H9 (cell line): ENCODE results near the gene C15orf61. TPM values are rescaled to one million over a fixed set of nuclear protein-coding genes. Genes with fewer than 3 reads are reported as not detected.

Experiments
- DNase-seq: peaks from one replicate; pipeline ENCODE4 v3.0.0-alpha.2; 2017
- H2AFZ ChIP-seq: one replicate; pipeline ENCODE4 v1.6.1; 2013; ENCODE audit warnings: mild to moderate bottlenecking, low read length, control low read depth, moderate library complexity
- H2AK5ac ChIP-seq: 2 replicates; pipeline ENCODE4 v1.6.1; 2013; ENCODE audit warnings: low read length, control low read depth, mixed read lengths; ENCODE audit not compliant: insufficient read length
- H2BK120ac ChIP-seq: one replicate; pipeline ENCODE4 v1.6.1; 2013; ENCODE audit warnings: low read depth, mild to moderate bottlenecking, low read length, control low read depth, inconsistent platforms; ENCODE audit not compliant: poor library complexity, severe bottlenecking
- H2BK12ac ChIP-seq: 2 replicates; pipeline ENCODE4 v1.6.1; 2013; ENCODE audit warnings: low read length, control low read depth, mixed read lengths, low read depth; ENCODE audit not compliant: insufficient read length
- H2BK15ac ChIP-seq: 2 replicates; pipeline ENCODE4 v1.6.1; 2013; ENCODE audit warnings: low read depth, low read length, control low read depth
- H2BK20ac ChIP-seq: one replicate; pipeline ENCODE4 v1.6.1; 2013; ENCODE audit warnings: low read depth, mild to moderate bottlenecking, low read length, control low read depth, inconsistent platforms; ENCODE audit not compliant: poor library complexity, severe bottlenecking
- H2BK5ac ChIP-seq: 2 replicates; pipeline ENCODE4 v1.6.1; 2013; ENCODE audit warnings: low read length, control low read depth, mixed read lengths; ENCODE audit not compliant: insufficient read length
- H3K14ac ChIP-seq: 2 replicates; pipeline ENCODE4 v1.6.1; 2013; ENCODE audit warnings: low read length, control low read depth; ENCODE audit not compliant: insufficient read depth
- H3K18ac ChIP-seq: 2 replicates; pipeline ENCODE4 v1.6.1; 2013; ENCODE audit warnings: low read depth, mild to moderate bottlenecking, mixed read lengths, low read length, control low read depth; ENCODE audit not compliant: insufficient read length
- H3K23ac ChIP-seq: 2 replicates; pipeline ENCODE4 v1.6.1; 2013; ENCODE audit warnings: low read length, control low read depth, mixed read lengths, low read depth; ENCODE audit not compliant: insufficient read length
- H3K23me2 ChIP-seq: 2 replicates; pipeline ENCODE4 v1.6.1; 2013; ENCODE audit warnings: low read depth, mild to moderate bottlenecking, mixed read lengths, low read length, control low read depth; ENCODE audit not compliant: insufficient read length, poor library complexity, severe bottlenecking
- H3K27ac ChIP-seq: 2 replicates; pipeline ENCODE4 v1.5.1; 2013; ENCODE audit warnings: low read length, control low read depth, mixed read lengths, low read depth; ENCODE audit not compliant: insufficient read length
- H3K27me3 ChIP-seq: 2 replicates; pipeline ENCODE4 v1.6.1; 2013; ENCODE audit warnings: low read length, control low read depth, inconsistent platforms; ENCODE audit not compliant: insufficient read depth
- H3K4ac ChIP-seq: 2 replicates; pipeline ENCODE4 v1.6.1; 2013; ENCODE audit warnings: low read depth, mild to moderate bottlenecking, control low read depth, inconsistent platforms, low read length, moderate library complexity
- H3K4me1 ChIP-seq: 2 replicates; pipeline ENCODE4 v1.6.1; 2013; ENCODE audit warnings: low read length, control low read depth, inconsistent platforms; ENCODE audit not compliant: insufficient read depth
- H3K4me2 ChIP-seq: 2 replicates; pipeline ENCODE4 v1.6.1; 2013; ENCODE audit warnings: low read length, control low read depth, mixed read lengths; ENCODE audit not compliant: insufficient read length, insufficient read depth
- H3K56ac ChIP-seq: 2 replicates; pipeline ENCODE4 v1.6.1; 2013; ENCODE audit warnings: low read depth, mild to moderate bottlenecking, mixed read lengths, low read length, control low read depth; ENCODE audit not compliant: insufficient read length
- H3K79me1 ChIP-seq: 2 replicates; pipeline ENCODE4 v1.6.1; 2013; ENCODE audit warnings: low read depth, mild to moderate bottlenecking, moderate library complexity, low read length, control low read depth, inconsistent platforms; ENCODE audit not compliant: insufficient read depth, poor library complexity, severe bottlenecking
- H3K79me2 ChIP-seq: 2 replicates; pipeline ENCODE4 v1.6.1; 2013; ENCODE audit warnings: low read length, control low read depth, inconsistent platforms; ENCODE audit not compliant: insufficient read depth
- H3K9ac ChIP-seq: 2 replicates; pipeline ENCODE4 v1.6.1; 2013; ENCODE audit warnings: low read length, control low read depth, mixed read lengths; ENCODE audit not compliant: insufficient read length; ENCODE audit errors: extremely low read depth
- H3K9me3 ChIP-seq: one replicate; pipeline ENCODE4 v1.6.1; 2013; ENCODE audit warnings: low read depth, low read length, inconsistent platforms; ENCODE audit not compliant: control insufficient read depth
- H3T11ph ChIP-seq: one replicate; pipeline ENCODE4 v1.6.1; 2013; ENCODE audit warnings: mild to moderate bottlenecking, low read length, control low read depth, inconsistent platforms
- H4K20me1 ChIP-seq: one replicate; pipeline ENCODE4 v1.6.1; 2013; ENCODE audit not compliant: control insufficient read depth, insufficient read length, insufficient read depth
- H4K5ac ChIP-seq: 2 replicates; pipeline ENCODE4 v1.6.1; 2013; ENCODE audit warnings: low read depth, mild to moderate bottlenecking, mixed read lengths, low read length, control low read depth; ENCODE audit not compliant: insufficient read length
- H4K8ac ChIP-seq: replicated peaks from 2 replicates; pipeline ENCODE4 v1.6.1; 2013; ENCODE audit warnings: low read length, control low read depth, mixed read lengths, low read depth; ENCODE audit not compliant: insufficient read length
- H4K91ac ChIP-seq: 2 replicates; pipeline ENCODE4 v1.6.1; 2013; ENCODE audit warnings: low read depth, mild to moderate bottlenecking, moderate library complexity, mixed read lengths, low read length, control low read depth; ENCODE audit not compliant: insufficient read length
- H3K27ac Mint-ChIP-seq, 3 experiments: 2 replicates in 2 of 3; 3 replicates in 1 of 3; pipeline ENCODE4 v1.8.0; 2020 to 2021; ENCODE audit warnings: mixed read lengths in 3 of 3, mild to moderate bottlenecking in 1 of 3, moderate library complexity in 1 of 3
- H3K27me3 Mint-ChIP-seq: 2 replicates; pipeline ENCODE4 v1.8.0; 2021; ENCODE audit warnings: low read depth, mild to moderate bottlenecking, moderate library complexity, mixed read lengths
- H3K36me3 Mint-ChIP-seq, 3 experiments: 2 replicates in 2 of 3; 3 replicates in 1 of 3; pipeline ENCODE4 v1.8.0; 2020 to 2021; ENCODE audit warnings: low read depth in 3 of 3, mixed read lengths in 3 of 3; ENCODE audit not compliant: insufficient read depth in 1 of 3
- H3K4me1 Mint-ChIP-seq, 2 experiments: 2 replicates each; pipeline ENCODE4 v1.8.0; 2020; ENCODE audit warnings: mixed read lengths in 2 of 2
- H3K4me3 Mint-ChIP-seq, 2 experiments: 2 replicates in 1 of 2; 3 replicates in 1 of 2; pipeline ENCODE4 v1.8.0; 2020 to 2021; ENCODE audit warnings: mild to moderate bottlenecking in 2 of 2, mixed read lengths in 2 of 2, moderate library complexity in 1 of 2
- H3K9me3 Mint-ChIP-seq, 2 experiments: 2 replicates in 1 of 2; 3 replicates in 1 of 2; pipeline ENCODE4 v1.8.0; 2020; ENCODE audit warnings: mild to moderate bottlenecking in 2 of 2, mixed read lengths in 2 of 2, moderate library complexity in 1 of 2
- CTCF ChIP-seq: fragments of 200-600 bp; sonication (generic); conservative IDR thresholded peaks from 3 replicates; pipeline ENCODE4 v1.8.0; 2021; ENCODE audit warnings: antibody characterized with exemption, mild to moderate bottlenecking
- WGBS: extraction: QIAGEN DNeasy Blood & Tissue Kit; methylation state at CpG from one replicate; pipeline ENCODE4 v1.1.7; 2013; ENCODE audit warnings: missing lambda C conversion rate, low lambda C conversion rate, mixed read lengths; ENCODE audit not compliant: insufficient read length; ENCODE audit errors: extremely low coverage; 5-methylcytosine and 5-hydroxymethylcytosine counted together
- total RNA-seq: library from RNA; stranded (reverse); gene quantifications from 2 replicates; pipeline ENCODE4 v1.2.1, GENCODE V29; 2021

The C15orf61 gene
- total RNA-seq, 1 experiment from 2014 or later: 2.6 TPM

- Histone ChIP-seq H2BK20ac (no peak overlapping the region), H4K8ac (no peak overlapping the region), H4K91ac (no peak overlapping the region), H3K27ac (no peak overlapping the region), H2AK5ac (no peak overlapping the region), H3K79me1 (no peaks in the 10 kb centered on the region), H3K56ac (no peak overlapping the region), H3K23ac (no peak overlapping the region), H2BK120ac (no peak overlapping the region), H3K9ac (no peak overlapping the region), H3K27me3 (no peaks in the 10 kb centered on the region), H4K20me1 (no peaks in the 10 kb centered on the region), H3K14ac (no peak overlapping the region), H3K18ac (no peak overlapping the region), H3K79me2 (no peaks in the 10 kb centered on the region), H3K4me2 (no peak overlapping the region), H2BK15ac (no peak overlapping the region), H3T11ph (no peak overlapping the region), H3K23me2 (no peaks in the 10 kb centered on the region), H3K4ac (no peak overlapping the region), H3K9me3 (no peaks in the 10 kb centered on the region), H2AFZ (no peak overlapping the region), H4K5ac (no peak overlapping the region), H3K4me1 (no peaks in the 10 kb centered on the region), H2BK12ac (no peak overlapping the region), H2BK5ac (no peak overlapping the region)
- peaks cover 12 to 15% of the 10 kb centered on the region in 2 experiments for H3K4me1 Mint-ChIP-seq
- no peaks in the 10 kb centered on the region for H3K9me3 Mint-ChIP-seq
- TF ChIP-seq CTCF: no peak
- H3K4me3 Mint-ChIP-seq: no peak overlapping the region
- H3K36me3 Mint-ChIP-seq: peaks cover 0 to 3% (median 0%) of the 10 kb centered on the region in 3 experiments; a peak in 1 of 7 replicates
- no peak for DNase-seq
- H3K27ac Mint-ChIP-seq: no peak overlapping the region
- no peaks in the 10 kb centered on the region for H3K27me3 Mint-ChIP-seq
- WGBS: no CpG with 5 or more reads among the region's 2 CpGs
Observed at GRCh38 chr15:67564021-67564967, 43.4 kb downstream of the C15orf61 start.
